Renal cortical epithelial cell (primary cell): Measurements from ENCODE around the gene FNIP2. TPM values are rescaled to one million over a fixed set of nuclear protein-coding genes. Genes with fewer than 3 reads are reported as not detected.
"Not testable (repeated sequence)": the region's sequence is repeated elsewhere in the genome, so short reads cannot be mapped to it uniquely, and the experiment has no call there.

Experiments used
- DNase-seq: peaks from one replicate; pipeline ENCODE4 v3.0.0-alpha.2; 2011; ENCODE audit warnings: low read depth
- total RNA-seq: library from RNA; depleted of rRNA; stranded (reverse); fragments of >200 nt; gene quantifications from 2 replicates; pipeline ENCODE4 v1.2.3, GENCODE V29; 2014

The FNIP2 gene
- total RNA-seq, 1 donor from 2014 or later = 143 TPM

DNA sequence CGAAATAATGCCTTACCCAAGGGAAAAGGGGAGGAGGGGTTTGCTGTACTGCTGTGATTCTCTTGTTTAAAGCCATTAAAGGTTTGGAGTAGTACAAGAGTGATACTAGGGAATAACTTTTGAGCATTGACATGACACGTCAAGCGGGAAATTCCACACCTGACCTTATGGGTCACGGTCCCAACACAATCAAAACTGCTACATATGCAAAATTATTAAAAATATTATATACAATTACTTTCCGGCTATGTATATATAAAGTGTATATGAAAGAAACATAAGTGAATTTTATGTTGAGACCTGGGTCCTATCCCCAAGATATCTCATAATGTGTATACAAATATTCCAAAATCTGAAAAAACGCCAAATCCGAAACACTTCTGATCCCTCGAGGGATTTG, 21.0 kb downstream of the FNIP2 start:
- DNase-seq = no peak

DNA sequence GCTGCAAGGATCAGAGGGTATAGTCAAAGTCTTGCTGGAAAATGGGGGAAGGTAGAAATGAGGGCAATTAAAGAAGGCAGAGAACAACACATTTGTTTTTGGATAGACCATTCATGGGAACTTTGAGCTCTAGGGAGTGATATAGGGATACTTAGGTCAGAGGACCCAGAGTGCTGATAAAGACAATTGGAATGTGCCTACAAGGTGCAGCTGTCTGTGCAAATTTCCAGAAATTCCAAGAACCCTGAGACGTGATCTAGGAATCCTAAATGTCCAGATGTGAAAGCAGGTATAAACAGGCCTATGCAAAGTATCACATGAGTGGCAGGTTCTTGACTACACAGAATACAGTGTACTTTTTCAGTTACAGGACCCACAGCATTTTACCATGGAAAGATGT, 24.2 kb downstream of the FNIP2 start:
- DNase-seq = peak; percentile 57

- DNase-seq = not testable (repeated sequence)
Measured at GRCh38 chr4:158793430-158793829, 24.6 kb downstream of the FNIP2 start.

- DNase-seq = peak; percentile 79
Measured at GRCh38 chr4:158796370-158797140, 27.7 kb downstream of the FNIP2 start.

DNA sequence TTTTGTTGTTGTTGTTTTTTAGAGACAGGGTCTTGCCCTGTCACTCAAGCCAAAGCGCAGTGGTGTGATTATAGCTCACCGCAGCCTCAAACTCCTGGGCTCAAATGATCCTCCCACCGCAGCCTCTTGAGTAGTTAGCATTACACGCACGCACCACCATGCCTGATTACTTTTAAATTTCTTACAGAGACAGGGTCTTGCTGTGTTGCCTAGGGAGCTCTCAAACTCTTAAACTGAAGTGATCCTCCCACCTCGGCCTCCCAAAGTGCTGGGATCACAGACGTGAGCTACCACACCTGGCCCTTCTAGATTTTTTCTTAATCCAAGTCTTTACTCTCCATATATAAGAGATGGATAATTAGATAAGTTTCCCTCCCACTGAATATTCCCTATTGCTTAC, 29.2 kb downstream of the FNIP2 start:
- DNase-seq = no peak

- peak; percentile 73 for DNase-seq
Measured at GRCh38 chr4:158799013-158799770, 30.4 kb downstream of the FNIP2 start.

- no peak for DNase-seq
Measured at GRCh38 chr4:158799856-158800255, 31.0 kb downstream of the FNIP2 start.

DNA sequence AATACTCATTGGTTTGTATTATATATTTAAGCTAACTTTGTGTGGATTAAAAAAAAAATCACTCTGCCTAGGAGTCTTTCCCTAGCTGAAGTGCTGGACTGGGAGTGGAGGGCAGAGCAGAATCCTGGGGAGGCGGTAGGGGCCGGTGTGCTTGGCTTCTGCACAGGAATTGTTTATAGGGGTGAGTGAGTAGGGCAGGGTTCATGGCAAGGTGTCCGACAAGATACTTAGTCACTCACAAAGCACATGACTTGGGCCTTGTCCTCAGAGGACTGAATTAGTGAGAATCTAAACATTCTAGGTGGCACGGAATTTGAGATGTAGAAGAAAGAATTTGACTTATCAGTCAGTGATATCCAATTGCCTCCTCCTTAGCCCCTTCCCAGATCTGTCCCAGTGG, 32.2 kb downstream of the FNIP2 start:
- peak; percentile 69 for DNase-seq

- no peak for DNase-seq
Measured at GRCh38 chr4:158801677-158802076, 32.9 kb downstream of the FNIP2 start.

- DNase-seq = peak; percentile 71
Measured at GRCh38 chr4:158802914-158803313, 34.1 kb downstream of the FNIP2 start.

GRCh38 chr4:158805635-158806471, 37.0 kb downstream of the FNIP2 start:
- peak; percentile 92 for DNase-seq

GRCh38 chr4:158807691-158808090, 38.9 kb downstream of the FNIP2 start:
- DNase-seq = no peak

- peak; percentile 72 for DNase-seq
Measured at GRCh38 chr4:158808399-158808798, 39.6 kb downstream of the FNIP2 start.

GRCh38 chr4:158809208-158809607, 40.4 kb downstream of the FNIP2 start:
- DNase-seq = not testable (repeated sequence)

- peak; percentile 99 for DNase-seq
Measured at GRCh38 chr4:158809611-158810486, 41.0 kb downstream of the FNIP2 start.

DNA sequence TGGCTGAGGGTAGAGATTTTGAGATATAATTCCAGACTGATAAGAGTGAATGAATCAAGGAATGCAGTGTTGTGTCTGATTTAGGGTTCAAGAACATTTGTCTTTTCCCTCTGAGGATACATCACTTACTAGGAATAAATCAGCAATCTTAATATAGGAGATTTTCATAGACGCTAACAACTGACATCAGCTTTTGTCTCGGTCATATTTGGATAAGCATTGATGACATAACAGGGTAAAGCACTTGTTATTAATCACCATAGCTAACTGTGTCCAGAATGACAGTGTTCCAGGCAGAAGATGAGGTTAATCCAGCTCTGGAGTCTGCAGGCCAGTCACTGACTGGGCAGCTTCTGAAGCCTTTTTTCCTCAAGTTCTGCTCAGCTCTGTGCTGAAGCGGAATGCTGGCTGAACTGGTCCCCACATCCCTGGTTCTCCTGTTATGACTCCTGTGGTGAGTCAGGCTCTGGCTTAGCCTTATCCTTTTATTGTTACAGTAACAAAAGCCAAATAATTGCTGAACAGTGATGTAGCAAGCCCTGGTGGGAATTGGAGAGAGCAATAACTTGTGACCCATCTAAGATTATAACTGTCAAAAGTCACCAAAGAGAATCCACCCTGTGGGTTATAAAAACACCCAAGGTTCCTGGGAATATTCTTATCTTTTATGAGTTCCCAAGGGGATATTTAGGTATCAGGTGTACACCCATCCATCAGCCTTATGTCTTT, 41.8 kb downstream of the FNIP2 start:
- peak; percentile 97 for DNase-seq

GRCh38 chr4:158811216-158811540, 42.4 kb downstream of the FNIP2 start:
- no peak for DNase-seq

- DNase-seq = peak; percentile 81
Measured at GRCh38 chr4:158811704-158812103, 42.9 kb downstream of the FNIP2 start.

GRCh38 chr4:158812133-158812532, 43.3 kb downstream of the FNIP2 start:
- no peak for DNase-seq

DNA sequence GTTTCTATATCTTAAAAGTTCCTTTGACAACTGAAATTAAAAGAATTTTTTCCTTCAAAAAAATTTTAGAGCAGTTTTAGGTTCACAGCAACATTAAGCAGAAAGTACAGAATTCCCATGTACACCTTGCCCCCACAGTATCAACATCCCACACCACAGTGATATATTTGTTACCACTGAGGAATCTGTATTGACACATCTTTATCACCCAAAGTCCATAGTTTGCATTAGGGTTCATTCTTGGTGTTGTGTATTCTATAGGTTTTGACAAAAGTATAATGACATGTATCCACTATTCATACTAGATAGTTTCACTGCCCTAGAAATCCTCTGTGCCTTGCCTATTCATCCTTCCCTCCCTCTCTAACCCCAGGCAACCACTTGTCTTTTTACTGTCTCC, 43.7 kb downstream of the FNIP2 start:
- DNase-seq = no peak

- DNase-seq = no peak
Measured at GRCh38 chr4:158813113-158813512, 44.3 kb downstream of the FNIP2 start.
